NCI-H748 (cell line): Measurements from ENCODE around the gene CCBE1.

Experiments
- DNase-seq: peaks from one replicate; lab custom pipeline; 2025; ENCODE audit not compliant: unreplicated experiment; lab: John Stamatoyannopoulos, UW

CCBE1 gene

DNA sequence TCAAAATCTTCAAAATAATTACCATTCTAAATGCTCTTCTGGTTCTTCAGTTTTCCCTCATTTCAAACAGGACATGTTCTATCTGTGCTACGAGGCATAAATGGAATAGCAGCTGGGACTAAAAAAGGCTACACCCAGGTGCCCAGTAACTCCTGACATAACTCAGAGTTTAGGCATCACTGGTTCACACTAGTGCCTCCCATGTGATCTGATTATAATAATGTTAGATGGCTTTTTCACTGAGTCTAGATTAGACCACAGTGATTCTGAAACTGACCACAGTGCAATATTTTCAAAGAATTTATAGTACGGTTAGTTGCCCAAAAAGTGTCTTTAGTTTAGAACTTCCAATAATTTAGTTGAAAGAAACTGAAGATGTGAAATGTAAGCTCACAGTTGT is 123.3 kb downstream of the CCBE1 start:
- DNase-seq, result no peak

DNA sequence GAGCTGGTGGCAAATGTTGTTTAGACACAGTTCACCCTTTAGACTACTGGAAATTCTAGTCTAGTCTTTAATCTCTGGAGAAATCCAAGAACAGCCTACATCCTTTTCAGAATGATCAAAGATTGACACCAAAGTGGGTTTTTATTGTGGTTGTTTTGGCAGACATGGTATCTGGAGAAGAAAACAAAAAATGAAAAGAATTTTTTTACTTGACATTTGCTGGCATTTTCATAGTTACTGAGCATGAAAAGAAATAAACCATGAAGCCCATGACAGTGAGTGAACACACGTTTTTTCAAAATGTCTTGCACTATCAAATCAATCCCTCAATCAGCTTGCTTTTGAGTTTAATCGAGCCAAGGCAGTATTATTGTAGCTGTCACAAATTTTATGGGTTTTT is 125.3 kb downstream of the CCBE1 start:
- no peak for DNase-seq

DNA sequence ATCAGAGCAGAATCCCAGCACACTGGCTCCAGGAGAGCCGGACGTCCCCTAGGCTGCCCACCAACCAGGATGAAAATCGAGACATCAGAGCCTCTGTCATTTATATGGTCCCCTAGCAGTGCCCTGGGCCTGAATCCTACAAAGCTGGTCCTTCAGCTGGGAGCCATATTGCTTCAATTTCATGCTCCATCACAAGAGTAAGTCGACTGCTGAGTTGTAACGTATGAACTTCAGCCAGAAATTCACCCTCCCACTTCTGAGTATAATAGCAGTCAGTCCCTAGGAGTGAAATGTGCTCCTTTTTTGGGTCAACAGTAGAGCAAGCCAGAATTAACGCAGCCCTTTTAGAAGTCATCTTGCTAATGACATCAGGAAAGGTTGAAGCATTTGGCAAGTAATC is 126.4 kb downstream of the CCBE1 start:
- no peak for DNase-seq

DNA sequence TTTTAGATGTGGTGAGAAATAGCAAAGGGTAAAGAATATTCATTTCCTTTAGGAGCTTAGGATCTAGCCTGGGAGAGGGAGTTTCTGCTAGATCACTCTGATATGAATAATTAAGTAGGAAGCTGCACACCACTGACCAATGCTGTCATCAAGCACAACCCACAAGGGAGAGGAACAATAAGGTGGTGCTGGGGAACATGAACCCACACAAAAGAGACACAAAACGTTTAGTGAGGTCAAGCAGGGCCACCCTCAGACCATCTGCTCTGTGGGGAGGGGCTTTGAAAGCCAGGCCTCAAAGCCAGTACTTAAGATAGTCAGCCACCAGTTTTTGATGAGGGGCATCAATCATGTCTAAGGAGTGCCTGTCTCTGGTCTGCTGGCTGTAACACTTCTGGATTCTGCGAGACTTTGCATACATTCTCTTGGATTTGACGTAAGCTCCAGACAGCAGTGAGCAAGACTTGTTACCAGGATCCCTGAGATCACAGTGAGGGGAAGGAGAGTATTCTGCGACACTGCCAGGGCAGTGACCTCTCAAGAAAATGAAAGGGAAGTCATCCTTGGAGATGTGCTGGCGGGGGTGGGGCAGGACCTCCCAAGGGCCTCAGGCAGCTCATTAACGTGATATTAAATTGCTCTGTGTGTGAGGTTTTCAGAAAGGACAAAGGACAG is 127.0 kb downstream of the CCBE1 start:
- peak; percentile 45 for DNase-seq

DNA sequence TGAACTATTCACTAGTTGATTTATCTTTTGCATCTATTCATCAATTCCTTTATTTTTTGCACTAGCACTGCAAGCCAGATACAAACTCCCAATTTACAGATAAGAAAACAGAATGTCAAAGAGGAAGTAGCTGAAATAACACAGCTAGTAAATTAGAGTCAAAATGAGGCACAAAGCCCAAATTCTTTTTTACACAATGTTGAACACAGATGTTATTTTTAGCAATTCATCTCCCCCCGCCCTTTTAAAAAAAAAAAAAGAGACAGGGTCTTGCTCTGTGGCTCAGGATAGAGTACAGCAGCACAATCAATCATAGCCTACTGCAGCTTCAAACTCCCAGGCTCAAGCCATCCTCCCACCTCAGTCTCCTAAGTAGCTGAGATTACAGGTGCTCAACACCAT is 127.8 kb downstream of the CCBE1 start:
- no peak for DNase-seq

DNA sequence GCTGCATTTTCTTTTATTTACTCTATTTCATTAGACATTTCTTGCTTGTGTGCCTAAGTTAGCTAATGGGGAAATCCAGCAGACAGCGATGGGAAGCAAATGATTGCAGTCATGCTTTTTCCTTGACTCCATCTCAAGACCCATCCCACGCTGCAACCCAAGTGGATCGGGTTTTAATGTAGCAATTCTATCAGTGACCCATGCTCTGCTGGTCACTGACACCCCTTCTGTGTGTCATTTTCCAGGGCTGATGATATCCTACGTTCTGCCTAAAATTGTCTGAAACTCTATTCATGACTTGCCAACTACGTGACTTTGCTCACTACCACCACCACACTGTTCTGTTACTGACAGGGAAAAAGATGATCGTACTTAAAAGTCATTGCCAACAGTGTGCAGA is 129.8 kb downstream of the CCBE1 start:
- no peak for DNase-seq

- no peak for DNase-seq
Observed at GRCh38 chr18:59566533-59566971, 130.7 kb downstream of the CCBE1 start.

- DNase-seq, result no peak
Observed at GRCh38 chr18:59565957-59566356, 131.3 kb downstream of the CCBE1 start.

DNA sequence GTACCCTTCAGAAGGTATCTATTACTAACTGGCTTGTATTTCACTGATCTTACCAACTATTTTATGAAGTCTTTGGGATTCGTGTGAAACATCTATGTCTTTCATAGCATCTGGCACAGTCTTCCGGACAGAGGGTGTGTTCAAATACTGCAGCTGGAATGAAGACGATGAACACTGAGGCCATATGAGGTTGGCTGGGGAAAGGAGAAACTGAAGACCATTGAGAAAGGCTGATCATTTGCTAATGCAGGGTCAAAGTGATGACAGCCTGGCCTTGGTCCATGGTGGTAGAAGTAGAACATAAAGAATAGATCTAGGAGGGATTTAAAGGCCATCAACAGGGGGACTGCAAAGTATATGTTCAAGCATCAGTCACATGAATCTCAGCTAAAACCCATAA is 132.7 kb downstream of the CCBE1 start:
- no peak for DNase-seq

DNA sequence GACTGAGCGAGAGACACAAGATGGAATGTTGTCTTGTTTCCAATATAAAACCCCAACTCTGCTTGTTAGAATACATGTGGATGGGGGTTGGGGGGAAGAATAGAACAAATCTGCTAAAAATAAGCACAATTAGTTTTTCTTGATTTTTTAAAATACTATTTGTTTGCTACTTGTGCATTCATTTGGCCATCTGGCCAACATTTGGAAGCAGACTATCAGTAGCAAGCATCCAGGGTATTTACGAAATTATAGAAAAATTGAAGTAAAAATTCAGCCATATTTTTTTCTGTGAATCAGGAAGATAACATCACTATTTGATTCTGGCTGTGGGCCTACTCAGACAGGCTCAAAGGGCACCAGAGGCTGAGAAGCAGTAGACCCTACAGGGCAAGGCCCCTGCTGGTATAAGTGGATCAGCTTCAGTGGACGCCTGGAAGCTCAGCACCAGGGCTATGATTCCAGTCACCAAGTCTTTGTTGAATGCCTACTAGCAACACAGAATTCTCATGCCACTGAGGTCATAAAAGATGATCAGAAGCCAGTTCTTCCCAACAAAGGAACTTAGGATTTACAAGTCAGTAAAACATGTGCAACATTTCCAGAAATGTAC is 133.9 kb downstream of the CCBE1 start:
- no peak for DNase-seq

GRCh38 chr18:59562751-59563150 is 134.5 kb downstream of the CCBE1 start:
- no peak for DNase-seq

GRCh38 chr18:59561612-59562011 is 135.6 kb downstream of the CCBE1 start:
- DNase-seq, result no peak

DNA sequence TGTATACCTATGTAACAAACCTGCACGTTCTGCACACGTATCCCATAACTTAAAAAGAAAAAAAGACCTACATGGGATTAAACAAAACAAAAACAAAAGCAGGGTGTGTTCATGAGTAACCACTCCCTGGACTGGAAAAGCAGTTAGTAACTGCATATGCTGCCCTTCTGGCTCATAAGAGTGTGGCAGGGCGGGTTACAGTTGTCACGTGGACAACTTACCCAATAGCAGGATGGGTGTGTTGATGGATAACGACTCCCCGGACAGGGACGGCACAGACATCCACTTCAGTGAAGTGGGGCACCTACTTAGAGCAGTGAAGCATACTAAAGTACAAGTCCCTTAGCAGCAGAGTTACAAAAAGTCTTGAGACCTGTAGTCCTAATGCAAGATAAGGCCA is 136.7 kb downstream of the CCBE1 start:
- DNase-seq, result no peak

- no peak for DNase-seq
Observed at GRCh38 chr18:59559528-59559927, 137.7 kb downstream of the CCBE1 start.

- DNase-seq, result peak; percentile 73
Observed at GRCh38 chr18:59555995-59556659, 141.1 kb downstream of the CCBE1 start.

DNA sequence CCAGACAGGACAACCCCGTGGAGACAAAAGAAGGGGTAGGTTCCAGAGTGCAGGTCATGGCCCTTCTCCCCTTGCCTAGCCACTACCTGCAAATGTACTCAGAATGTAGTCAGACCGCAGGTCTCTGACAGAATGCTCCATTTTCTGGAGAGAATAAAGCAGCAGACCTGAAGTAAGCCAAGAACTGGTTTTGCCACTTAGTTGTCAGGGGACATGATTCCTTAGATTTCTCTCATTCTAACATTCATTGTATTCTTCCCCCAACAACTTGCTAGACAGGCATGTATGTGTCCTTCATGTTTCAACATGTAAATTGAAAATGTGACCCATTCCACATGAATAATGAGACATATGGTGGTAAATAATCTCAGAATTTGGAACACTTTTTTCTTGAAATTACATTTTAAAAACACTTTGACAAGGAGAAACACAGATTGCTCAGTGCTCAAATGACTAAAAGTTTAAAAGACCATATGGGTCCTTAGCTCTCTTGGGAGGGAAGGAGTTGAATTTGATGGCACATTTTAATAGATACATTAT is 142.4 kb downstream of the CCBE1 start:
- DNase-seq, result no peak

GRCh38 chr18:59553273-59553870 is 143.9 kb downstream of the CCBE1 start:
- DNase-seq, result no peak

DNA sequence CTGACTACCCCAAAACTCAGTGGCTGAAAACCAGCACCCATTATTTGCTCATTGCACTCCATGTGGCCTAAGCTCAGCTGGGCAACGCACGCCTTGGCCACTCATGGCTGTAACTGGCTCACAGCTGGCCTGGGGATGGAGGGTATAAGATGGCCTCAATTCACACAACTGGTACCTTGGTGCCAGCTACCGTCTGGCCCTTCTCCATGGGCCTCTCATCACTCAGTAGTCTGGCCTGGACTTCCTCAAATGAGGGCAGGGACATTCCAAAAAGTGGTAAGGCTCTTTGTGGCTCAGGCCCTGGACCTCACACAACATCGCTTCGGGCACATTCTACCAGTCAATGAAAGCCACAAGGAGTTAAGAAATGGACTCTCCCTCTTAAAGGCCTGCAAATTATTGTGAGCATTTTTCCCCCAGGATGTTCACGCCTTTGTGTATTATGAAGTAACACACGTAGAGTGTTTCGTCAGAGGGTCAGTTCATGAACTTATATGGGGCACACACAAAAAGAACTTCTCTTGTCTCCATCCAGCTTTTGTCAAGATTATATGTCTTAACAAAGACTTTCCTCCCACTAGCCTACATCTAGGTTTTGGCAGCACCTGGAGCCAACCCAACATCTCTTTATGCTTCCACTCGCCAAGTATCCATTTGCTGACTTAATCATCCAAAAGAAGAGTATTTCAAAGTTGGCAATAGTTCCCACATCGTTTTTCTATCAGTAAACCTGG is 145.2 kb downstream of the CCBE1 start:
- no peak for DNase-seq

GRCh38 chr18:59550174-59550516 is 147.1 kb downstream of the CCBE1 start:
- no peak for DNase-seq

GRCh38 chr18:59549503-59550173 is 147.6 kb downstream of the CCBE1 start:
- peak; percentile 14 for DNase-seq
